DND-41 (cell line): ENCODE results near the gene JAK1.

Source experiments
- CTCF ChIP-seq: IDR thresholded peaks from 2 replicates; pipeline ENCODE4 v1.5.1; 2012; ENCODE audit warnings: borderline replicate concordance, low read length, moderate library complexity, mild to moderate bottlenecking; ENCODE audit not compliant: poor library complexity, severe bottlenecking; ENCODE audit errors: extremely low read depth
- EZH2 ChIP-seq: IDR thresholded peaks from 3 replicates; pipeline ENCODE4 v1.6.1; 2012; ENCODE audit warnings: borderline replicate concordance, low read depth, mild to moderate bottlenecking, moderate library complexity, low read length, inconsistent platforms; ENCODE audit not compliant: severe bottlenecking

GRCh38 chr1:64906447-64906846 lies 59.9 kb downstream of the JAK1 start:
- TF ChIP-seq CTCF: no peak
- no peak for TF ChIP-seq EZH2
